Measurements from ENCODE around the gene SELENOV.

SELENOV gene

DNA sequence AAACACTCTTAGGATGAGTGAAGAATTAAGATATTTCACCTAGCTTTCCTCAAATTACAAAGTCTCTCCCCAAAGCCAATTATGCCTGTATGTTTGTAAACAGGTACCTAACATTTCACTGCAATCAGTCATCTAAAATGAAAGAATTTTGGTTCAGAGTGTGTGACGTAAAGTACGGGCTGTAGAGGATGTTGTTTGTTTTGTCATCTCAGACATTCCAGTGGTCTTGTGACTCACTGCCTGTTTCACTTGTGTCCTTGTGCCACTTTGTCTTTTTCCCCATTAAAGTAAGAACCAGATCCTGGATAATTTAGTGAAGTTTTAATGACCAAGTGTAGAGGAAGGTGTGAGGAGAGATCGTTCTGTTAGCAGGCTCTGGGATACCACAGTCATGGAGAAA lies 53.7 kb downstream of the SELENOV start:
- no peak for DNase-seq

Measured in NCI-H1417 (cell line).